ENCODE measurements around the gene LSR.

The LSR gene

GRCh38 chr19:35294859-35295791 lies 46.3 kb downstream of the LSR start:
- H3K4me3 ChIP-seq (ENCODE audit: insufficient read depth, low read depth, low read length, poor library complexity, severe bottlenecking) = peak overlapping the region; percentile 3

GRCh38 chr19:35295792-35296462 lies 47.1 kb downstream of the LSR start:
- peaks cover 8% of the 10 kb centered on the region for H3K4me1 ChIP-seq (ENCODE audit: control insufficient read depth, insufficient read depth, low read length, poor library complexity, severe bottlenecking)
- peak in 1 of 3 donors; percentile 8 for DNase-seq
- no peak overlapping the region for H3K27ac ChIP-seq (ENCODE audit: insufficient read depth, low read length, poor library complexity, severe bottlenecking)
- H3K27me3 ChIP-seq (replicated peaks; ENCODE audit: control insufficient read depth, insufficient read depth, low read length, poor library complexity, severe bottlenecking) = no peaks in the 10 kb centered on the region
- no peaks in the 10 kb centered on the region for H3K36me3 ChIP-seq (ENCODE audit: control insufficient read depth, insufficient read depth, low read length)
- peak overlapping the region; percentile 3 for H3K4me3 ChIP-seq (ENCODE audit: insufficient read depth, low read depth, low read length, poor library complexity, severe bottlenecking)
- no peaks in the 10 kb centered on the region for H3K9me3 ChIP-seq (ENCODE audit: control insufficient read depth, low read length)

More at GRCh38 chr19:35294859-35295791, 46.3 kb downstream of the LSR start:
- H3K9me3 ChIP-seq (ENCODE audit: control insufficient read depth, low read length) = no peaks in the 10 kb centered on the region
- no peak for DNase-seq
- no peaks in the 10 kb centered on the region for H3K36me3 ChIP-seq (ENCODE audit: control insufficient read depth, insufficient read depth, low read length)
- no peaks in the 10 kb centered on the region for H3K27me3 ChIP-seq (replicated peaks; ENCODE audit: control insufficient read depth, insufficient read depth, low read length, poor library complexity, severe bottlenecking)
- peaks cover 8% of the 10 kb centered on the region for H3K4me1 ChIP-seq (ENCODE audit: control insufficient read depth, insufficient read depth, low read length, poor library complexity, severe bottlenecking)
- no peak overlapping the region for H3K27ac ChIP-seq (ENCODE audit: insufficient read depth, low read length, poor library complexity, severe bottlenecking)

DNA sequence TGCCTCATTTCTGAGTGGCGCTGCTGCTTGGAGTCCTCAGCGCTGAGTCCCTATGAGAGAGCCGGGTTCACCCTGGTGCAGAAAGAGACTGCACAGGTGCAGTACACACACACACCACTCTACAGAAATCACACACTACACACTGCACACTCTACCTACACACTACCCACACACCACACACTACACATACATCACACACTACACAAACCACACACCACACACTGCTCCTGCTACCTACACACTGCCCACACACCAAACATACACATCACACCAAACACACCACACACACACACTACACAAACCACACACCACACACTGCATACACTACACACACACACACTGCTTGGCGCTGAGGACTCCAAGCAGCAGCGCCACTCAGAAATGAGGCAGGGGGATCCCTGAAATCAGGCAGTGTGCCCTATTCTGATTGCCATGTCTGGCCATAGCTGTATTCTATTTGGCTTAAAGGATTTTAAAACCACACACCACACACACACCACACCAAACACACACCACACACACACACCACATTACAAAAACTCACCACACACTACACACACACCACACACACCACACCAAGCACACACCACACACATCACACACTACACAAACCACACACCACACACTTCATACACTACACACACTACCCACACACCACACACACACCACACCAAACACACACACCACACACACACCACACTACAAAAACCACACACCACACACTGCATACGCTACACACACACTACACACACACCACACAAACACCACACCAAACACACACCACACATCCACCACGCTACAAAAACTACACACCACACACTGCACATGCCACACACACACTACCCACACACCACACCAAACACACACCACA lies 48.1 kb downstream of the LSR start:
- Histone ChIP-seq H3K27me3 (replicated peaks; ENCODE audit: control insufficient read depth, insufficient read depth, low read length, poor library complexity, severe bottlenecking) (no peaks in the 10 kb centered on the region), H3K4me1 (ENCODE audit: control insufficient read depth, insufficient read depth, low read length, poor library complexity, severe bottlenecking) (peaks cover 8% of the 10 kb centered on the region), H3K27ac (ENCODE audit: insufficient read depth, low read length, poor library complexity, severe bottlenecking) (no peak overlapping the region), H3K36me3 (ENCODE audit: control insufficient read depth, insufficient read depth, low read length) (no peaks in the 10 kb centered on the region), H3K4me3 (ENCODE audit: insufficient read depth, low read depth, low read length, poor library complexity, severe bottlenecking) (no peak overlapping the region), H3K9me3 (ENCODE audit: control insufficient read depth, low read length) (no peaks in the 10 kb centered on the region)
- no peak for DNase-seq

- no peaks in the 10 kb centered on the region for H3K9me3 ChIP-seq (ENCODE audit: control insufficient read depth, low read length)
- H3K4me1 ChIP-seq (ENCODE audit: control insufficient read depth, insufficient read depth, low read length, poor library complexity, severe bottlenecking) = peaks cover 8% of the 10 kb centered on the region
- no peak overlapping the region for H3K27ac ChIP-seq (ENCODE audit: insufficient read depth, low read length, poor library complexity, severe bottlenecking)
- DNase-seq = no peak
- H3K27me3 ChIP-seq (replicated peaks; ENCODE audit: control insufficient read depth, insufficient read depth, low read length, poor library complexity, severe bottlenecking) = no peaks in the 10 kb centered on the region
- H3K4me3 ChIP-seq (ENCODE audit: insufficient read depth, low read depth, low read length, poor library complexity, severe bottlenecking) = no peak overlapping the region
- H3K36me3 ChIP-seq (ENCODE audit: control insufficient read depth, insufficient read depth, low read length) = no peaks in the 10 kb centered on the region
Observed at GRCh38 chr19:35297515-35297848, 48.7 kb downstream of the LSR start.

GRCh38 chr19:35297922-35298321 lies 49.1 kb downstream of the LSR start:
- DNase-seq = no peak

DNA sequence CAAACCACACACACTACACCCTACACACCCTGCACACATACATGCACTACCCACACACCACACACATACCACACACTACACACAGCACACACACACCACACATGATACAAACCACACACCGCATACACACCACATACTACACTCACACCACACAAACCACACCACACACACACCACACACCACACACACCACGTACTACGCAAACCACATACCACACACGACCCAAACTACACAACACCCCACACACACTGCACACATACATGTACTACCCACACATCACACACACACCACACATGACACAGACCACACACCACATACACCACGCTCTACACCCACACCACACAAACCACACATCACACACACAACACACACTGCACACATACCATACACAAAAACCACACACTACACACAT lies 49.8 kb downstream of the LSR start:
- DNase-seq = no peak
- no peak overlapping the region for H3K27ac ChIP-seq (ENCODE audit: insufficient read depth, low read length, poor library complexity, severe bottlenecking)
- H3K4me1 ChIP-seq (ENCODE audit: control insufficient read depth, insufficient read depth, low read length, poor library complexity, severe bottlenecking) = peaks cover 8% of the 10 kb centered on the region
- no peaks in the 10 kb centered on the region for H3K27me3 ChIP-seq (replicated peaks; ENCODE audit: control insufficient read depth, insufficient read depth, low read length, poor library complexity, severe bottlenecking)
- H3K4me3 ChIP-seq (ENCODE audit: insufficient read depth, low read depth, low read length, poor library complexity, severe bottlenecking) = no peak overlapping the region
- H3K9me3 ChIP-seq (ENCODE audit: control insufficient read depth, low read length) = no peaks in the 10 kb centered on the region
- no peaks in the 10 kb centered on the region for H3K36me3 ChIP-seq (ENCODE audit: control insufficient read depth, insufficient read depth, low read length)

More at GRCh38 chr19:35297922-35298321, 49.1 kb downstream of the LSR start:
- H3K36me3 ChIP-seq (ENCODE audit: control insufficient read depth, insufficient read depth, low read length) = no peaks in the 10 kb centered on the region
- no peak overlapping the region for H3K27ac ChIP-seq (ENCODE audit: insufficient read depth, low read length, poor library complexity, severe bottlenecking)
- no peak overlapping the region for H3K4me3 ChIP-seq (ENCODE audit: insufficient read depth, low read depth, low read length, poor library complexity, severe bottlenecking)
- H3K4me1 ChIP-seq (ENCODE audit: control insufficient read depth, insufficient read depth, low read length, poor library complexity, severe bottlenecking) = peaks cover 8% of the 10 kb centered on the region
- H3K27me3 ChIP-seq (replicated peaks; ENCODE audit: control insufficient read depth, insufficient read depth, low read length, poor library complexity, severe bottlenecking) = no peaks in the 10 kb centered on the region
- no peaks in the 10 kb centered on the region for H3K9me3 ChIP-seq (ENCODE audit: control insufficient read depth, low read length)

DNA sequence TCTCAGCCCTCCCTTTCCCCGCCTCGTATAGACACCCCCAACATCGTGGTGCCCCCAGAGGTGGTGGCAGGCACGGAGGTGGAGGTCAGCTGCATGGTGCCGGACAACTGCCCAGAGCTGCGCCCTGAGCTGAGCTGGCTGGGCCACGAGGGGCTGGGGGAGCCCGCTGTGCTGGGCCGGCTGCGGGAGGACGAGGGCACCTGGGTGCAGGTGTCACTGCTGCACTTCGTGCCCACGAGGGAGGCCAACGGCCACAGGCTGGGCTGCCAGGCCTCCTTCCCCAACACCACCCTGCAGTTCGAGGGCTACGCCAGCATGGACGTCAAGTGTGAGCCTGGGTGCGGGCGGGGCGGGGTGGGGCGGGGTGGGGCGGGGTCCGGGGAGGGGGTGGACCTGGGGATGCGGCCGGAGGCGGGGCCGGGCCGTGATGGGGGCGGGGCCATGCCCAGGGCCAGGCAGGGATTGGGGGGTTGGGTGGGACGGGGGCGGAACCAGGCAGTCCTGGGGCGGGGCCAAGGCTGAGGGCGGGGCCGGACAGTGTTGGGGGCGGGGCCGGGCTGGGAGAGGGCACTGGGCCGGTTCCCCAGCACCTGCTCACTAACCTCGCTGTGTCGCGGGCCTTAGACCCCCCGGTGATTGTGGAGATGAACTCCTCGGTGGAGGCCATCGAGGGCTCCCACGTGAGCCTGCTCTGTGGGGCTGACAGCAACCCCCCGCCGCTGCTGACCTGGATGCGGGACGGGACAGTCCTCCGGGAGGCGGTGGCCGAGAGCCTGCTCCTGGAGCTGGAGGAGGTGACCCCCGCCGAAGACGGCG lies 50.9 kb downstream of the LSR start:
- DNase-seq = no peak
- Histone ChIP-seq H3K36me3 (ENCODE audit: control insufficient read depth, insufficient read depth, low read length) (no peaks in the 10 kb centered on the region), H3K27me3 (replicated peaks; ENCODE audit: control insufficient read depth, insufficient read depth, low read length, poor library complexity, severe bottlenecking) (no peaks in the 10 kb centered on the region), H3K4me3 (ENCODE audit: insufficient read depth, low read depth, low read length, poor library complexity, severe bottlenecking) (no peak overlapping the region), H3K27ac (ENCODE audit: insufficient read depth, low read length, poor library complexity, severe bottlenecking) (no peak overlapping the region), H3K4me1 (ENCODE audit: control insufficient read depth, insufficient read depth, low read length, poor library complexity, severe bottlenecking) (peaks cover 8% of the 10 kb centered on the region), H3K9me3 (ENCODE audit: control insufficient read depth, low read length) (no peaks in the 10 kb centered on the region)

DNA sequence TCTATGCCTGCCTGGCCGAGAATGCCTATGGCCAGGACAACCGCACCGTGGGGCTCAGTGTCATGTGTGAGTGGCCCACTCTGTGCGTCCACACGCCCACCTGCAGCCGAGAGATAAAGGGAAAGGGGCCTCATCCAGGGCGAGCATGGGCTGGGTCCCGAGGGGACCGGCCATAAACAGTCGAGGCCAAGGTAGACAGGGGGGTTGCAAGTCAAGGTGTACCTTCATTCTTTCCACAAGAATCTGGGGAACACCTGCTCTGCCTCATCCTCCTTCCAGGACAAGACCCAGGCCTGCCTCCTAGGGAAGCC lies 51.5 kb downstream of the LSR start:
- H3K4me1 ChIP-seq (ENCODE audit: control insufficient read depth, insufficient read depth, low read length, poor library complexity, severe bottlenecking) = peaks cover 8% of the 10 kb centered on the region
- no peak overlapping the region for H3K4me3 ChIP-seq (ENCODE audit: insufficient read depth, low read depth, low read length, poor library complexity, severe bottlenecking)
- H3K27ac ChIP-seq (ENCODE audit: insufficient read depth, low read length, poor library complexity, severe bottlenecking) = no peak overlapping the region
- no peaks in the 10 kb centered on the region for H3K36me3 ChIP-seq (ENCODE audit: control insufficient read depth, insufficient read depth, low read length)
- no peak for DNase-seq
- H3K9me3 ChIP-seq (ENCODE audit: control insufficient read depth, low read length) = no peaks in the 10 kb centered on the region
- H3K27me3 ChIP-seq (replicated peaks; ENCODE audit: control insufficient read depth, insufficient read depth, low read length, poor library complexity, severe bottlenecking) = no peaks in the 10 kb centered on the region

- Histone ChIP-seq H3K4me1 (ENCODE audit: control insufficient read depth, insufficient read depth, low read length, poor library complexity, severe bottlenecking) (no peaks in the 10 kb centered on the region), H3K27me3 (replicated peaks; ENCODE audit: control insufficient read depth, insufficient read depth, low read length, poor library complexity, severe bottlenecking) (no peaks in the 10 kb centered on the region)
Observed at GRCh38 chr19:35301961-35302360, 53.2 kb downstream of the LSR start.

More at GRCh38 chr19:35301961-35302360, 53.2 kb downstream of the LSR start:
- no peak overlapping the region for H3K4me3 ChIP-seq (ENCODE audit: insufficient read depth, low read depth, low read length, poor library complexity, severe bottlenecking)
- H3K9me3 ChIP-seq (ENCODE audit: control insufficient read depth, low read length) = no peaks in the 10 kb centered on the region
- no peaks in the 10 kb centered on the region for H3K36me3 ChIP-seq (ENCODE audit: control insufficient read depth, insufficient read depth, low read length)
- no peak overlapping the region for H3K27ac ChIP-seq (ENCODE audit: insufficient read depth, low read length, poor library complexity, severe bottlenecking)
- no peak for DNase-seq

All from effector memory CD4-positive, alpha-beta T cell (primary cell).